HG03442 (cell line): ENCODE results near the gene LRRC38.
"Not testable (repeated sequence)": the region's sequence is repeated elsewhere in the genome, so short reads cannot be mapped to it uniquely, and the experiment has no call there.

ENCODE experiments used
- ATAC-seq: cut with Tn5 transposase; IDR thresholded peaks from one replicate; pipeline ENCODE4 v1.9.1; 2021; ENCODE audit warnings: mild to moderate bottlenecking, moderate library complexity; ENCODE audit not compliant: unreplicated experiment

Gene LRRC38

GRCh38 chr1:13469343-13469742, 44.5 kb downstream of the LRRC38 start:
- ATAC-seq: no peak

GRCh38 chr1:13465515-13465914, 48.3 kb downstream of the LRRC38 start:
- ATAC-seq: no peak

GRCh38 chr1:13462682-13463081, 51.1 kb downstream of the LRRC38 start:
- no peak for ATAC-seq

- no peak for ATAC-seq
Observed at GRCh38 chr1:13461977-13462376, 51.8 kb downstream of the LRRC38 start.

GRCh38 chr1:13456904-13457532, 56.8 kb downstream of the LRRC38 start:
- no peak for ATAC-seq

GRCh38 chr1:13451399-13451965, 62.3 kb downstream of the LRRC38 start:
- ATAC-seq: no peak

- no peak for ATAC-seq
Observed at GRCh38 chr1:13450204-13450603, 63.6 kb downstream of the LRRC38 start.

GRCh38 chr1:13443335-13443979, 70.3 kb downstream of the LRRC38 start:
- ATAC-seq: no peak

- ATAC-seq: not testable (repeated sequence)
Observed at GRCh38 chr1:13439104-13439783, 74.6 kb downstream of the LRRC38 start.

- no peak for ATAC-seq
Observed at GRCh38 chr1:13435458-13435857, 78.3 kb downstream of the LRRC38 start.

- ATAC-seq: not testable (repeated sequence)
Observed at GRCh38 chr1:13433694-13434358, 80.0 kb downstream of the LRRC38 start.

GRCh38 chr1:13432251-13432650, 81.6 kb downstream of the LRRC38 start:
- no peak for ATAC-seq

- ATAC-seq: no peak
Observed at GRCh38 chr1:13430495-13430894, 83.3 kb downstream of the LRRC38 start.
